T-helper 22 cell (primary cell): ENCODE measurements around the gene SSRP1.
"Not testable (repeated sequence)": the region's sequence is repeated elsewhere in the genome, so short reads cannot be mapped to it uniquely, and the experiment has no call there.

Experiments
- DNase-seq: peaks from one replicate; pipeline ENCODE4 v3.0.0-alpha.2; 2020; ENCODE audit warnings: low read depth

The SSRP1 gene

DNA sequence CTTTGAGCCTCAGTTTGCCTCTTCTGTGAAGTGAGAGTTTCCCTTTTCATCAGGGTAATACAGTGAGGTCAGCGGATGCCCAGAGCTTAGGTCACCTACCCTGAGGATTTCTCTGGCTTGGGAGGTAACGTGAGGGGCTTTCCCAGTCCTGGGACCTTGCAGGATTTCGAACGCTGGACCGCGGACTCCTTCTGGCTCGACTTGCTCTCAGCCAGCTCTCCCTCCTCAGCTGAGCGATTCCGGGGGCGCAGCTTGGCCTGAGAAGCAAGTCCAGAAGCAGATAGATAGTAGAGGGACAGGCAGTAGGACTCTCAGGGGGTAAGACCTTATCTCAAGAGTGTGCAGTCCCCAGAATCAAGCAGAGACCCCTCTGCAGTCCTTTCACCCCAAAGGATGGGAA is 34.9 kb downstream of the SSRP1 start:
- no peak for DNase-seq

DNA sequence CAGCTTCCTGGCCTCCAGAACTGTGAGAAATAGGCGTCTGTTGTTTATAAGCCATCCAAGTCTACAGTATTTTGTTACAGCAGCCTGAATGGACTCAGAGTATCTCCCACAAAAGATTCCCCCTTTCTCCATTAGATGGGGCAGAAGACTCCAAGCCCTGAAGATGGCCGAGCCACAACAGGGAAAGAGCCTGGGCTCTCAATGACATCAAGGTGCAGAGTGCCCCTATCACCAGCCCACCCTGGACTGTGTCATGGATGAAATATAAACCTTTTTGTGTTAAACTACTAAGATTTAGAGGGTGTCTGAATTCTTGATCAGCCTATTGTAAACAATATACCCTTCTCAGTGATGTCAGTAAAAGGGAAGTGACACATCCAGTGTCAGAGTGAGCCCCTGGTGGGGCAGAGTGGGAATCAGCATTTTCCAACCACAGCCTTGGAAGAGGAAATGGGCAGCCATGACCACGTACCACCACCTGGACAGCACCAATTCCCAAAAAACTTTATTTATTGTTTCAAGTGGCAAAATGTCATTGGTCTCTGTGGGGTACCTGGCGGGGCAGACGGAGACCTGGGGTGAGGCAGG is 36.4 kb downstream of the SSRP1 start:
- DNase-seq, result no peak

DNA sequence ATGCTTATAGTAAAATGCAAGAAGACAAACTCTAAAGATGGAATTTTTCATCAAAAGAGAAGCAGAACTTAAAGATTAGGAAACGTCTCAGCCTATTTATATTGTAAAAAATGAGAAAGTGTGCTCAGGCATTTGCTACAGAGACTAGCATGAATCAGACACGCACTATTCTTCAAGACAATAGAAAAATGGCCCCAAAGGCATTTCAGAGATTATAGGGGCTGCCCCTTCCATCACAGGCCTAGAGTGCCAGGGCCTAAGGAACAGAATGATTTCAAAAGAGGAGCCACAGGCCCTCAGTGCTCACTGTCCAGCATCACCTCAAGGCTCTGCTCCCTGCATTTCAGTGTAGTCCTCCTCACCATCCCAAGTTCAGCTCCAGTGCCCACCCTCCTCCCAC is 38.5 kb downstream of the SSRP1 start:
- DNase-seq, result no peak

DNA sequence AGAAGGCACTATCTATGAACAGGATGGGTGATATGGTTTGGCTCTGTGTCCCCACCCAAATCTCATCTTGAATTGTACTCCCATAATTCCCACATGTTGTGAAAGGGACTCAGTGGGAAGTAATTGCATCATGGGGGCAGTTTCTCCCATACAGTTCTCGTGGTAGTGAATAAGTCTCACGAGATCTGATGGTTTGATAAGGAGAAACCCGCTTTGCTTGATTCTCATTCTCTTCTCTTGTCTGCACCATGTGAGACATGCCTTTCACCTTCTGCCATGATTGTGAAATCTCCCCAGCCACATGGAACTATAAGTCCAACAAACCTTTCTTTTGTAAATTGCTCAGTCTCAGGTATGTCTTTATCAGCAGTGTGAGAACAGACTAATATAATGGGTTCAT is 39.5 kb downstream of the SSRP1 start:
- not testable (repeated sequence) for DNase-seq

DNA sequence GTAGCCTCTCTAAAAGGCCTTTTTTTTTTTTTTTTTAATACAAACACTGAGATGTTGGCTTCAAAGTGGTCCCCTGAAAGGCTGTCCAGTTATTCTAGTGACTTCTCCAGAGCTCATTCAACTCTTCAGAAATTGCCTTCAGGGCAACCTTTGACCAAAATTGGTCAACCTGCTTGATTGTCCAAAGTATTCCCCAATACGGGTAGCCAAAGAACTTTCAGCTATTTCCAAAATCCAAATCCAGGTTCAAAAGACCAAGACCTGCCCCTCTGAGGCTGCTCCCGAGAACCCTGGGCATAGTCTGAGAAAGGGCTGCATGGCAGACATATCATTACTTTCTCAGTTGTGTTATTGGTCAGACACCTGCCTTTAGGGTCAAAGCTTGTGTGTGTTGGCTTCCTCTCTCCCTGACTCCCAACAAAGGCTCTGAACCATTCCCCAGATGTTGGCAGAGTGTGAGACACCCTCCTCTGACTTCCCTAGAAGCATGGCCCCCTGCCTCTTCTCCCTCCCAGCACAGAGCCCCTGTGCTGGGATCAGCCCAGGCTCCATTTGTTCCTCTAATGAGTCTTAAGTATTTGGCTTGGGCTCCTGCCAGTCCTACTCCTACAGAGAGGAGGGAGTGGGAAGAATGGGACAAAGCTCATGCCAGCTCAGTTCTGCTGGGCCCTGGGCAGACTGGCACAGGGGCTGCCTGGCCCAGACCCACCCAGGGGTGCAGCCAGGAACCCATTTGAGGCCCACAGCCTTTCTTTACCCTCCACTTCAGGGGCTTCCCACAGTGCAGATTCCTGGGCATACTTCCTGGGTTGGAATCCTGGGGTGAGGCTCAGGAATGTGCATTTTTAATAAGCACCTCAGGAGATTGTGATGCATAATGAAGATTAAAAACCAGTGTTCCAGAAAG is 41.2 kb downstream of the SSRP1 start:
- DNase-seq, result no peak

DNA sequence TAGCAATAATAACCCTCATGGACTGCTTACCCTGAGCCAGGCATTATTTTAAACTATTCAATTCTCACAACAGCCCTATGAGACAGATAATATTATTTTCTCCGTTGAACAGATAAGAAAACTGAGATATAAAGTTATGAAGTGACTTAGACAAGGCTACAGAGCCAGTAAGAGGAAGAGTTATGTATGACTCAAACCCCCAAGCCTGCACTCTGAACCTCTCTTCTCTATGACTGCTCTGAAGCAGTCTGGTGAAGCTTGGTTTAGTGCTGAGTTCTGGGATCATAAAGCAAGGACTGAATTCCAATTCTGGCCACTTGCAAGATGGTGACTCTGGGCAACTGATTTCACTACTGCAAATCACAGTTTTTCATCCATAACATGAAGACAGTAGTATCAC is 45.4 kb downstream of the SSRP1 start:
- DNase-seq, result no peak

DNA sequence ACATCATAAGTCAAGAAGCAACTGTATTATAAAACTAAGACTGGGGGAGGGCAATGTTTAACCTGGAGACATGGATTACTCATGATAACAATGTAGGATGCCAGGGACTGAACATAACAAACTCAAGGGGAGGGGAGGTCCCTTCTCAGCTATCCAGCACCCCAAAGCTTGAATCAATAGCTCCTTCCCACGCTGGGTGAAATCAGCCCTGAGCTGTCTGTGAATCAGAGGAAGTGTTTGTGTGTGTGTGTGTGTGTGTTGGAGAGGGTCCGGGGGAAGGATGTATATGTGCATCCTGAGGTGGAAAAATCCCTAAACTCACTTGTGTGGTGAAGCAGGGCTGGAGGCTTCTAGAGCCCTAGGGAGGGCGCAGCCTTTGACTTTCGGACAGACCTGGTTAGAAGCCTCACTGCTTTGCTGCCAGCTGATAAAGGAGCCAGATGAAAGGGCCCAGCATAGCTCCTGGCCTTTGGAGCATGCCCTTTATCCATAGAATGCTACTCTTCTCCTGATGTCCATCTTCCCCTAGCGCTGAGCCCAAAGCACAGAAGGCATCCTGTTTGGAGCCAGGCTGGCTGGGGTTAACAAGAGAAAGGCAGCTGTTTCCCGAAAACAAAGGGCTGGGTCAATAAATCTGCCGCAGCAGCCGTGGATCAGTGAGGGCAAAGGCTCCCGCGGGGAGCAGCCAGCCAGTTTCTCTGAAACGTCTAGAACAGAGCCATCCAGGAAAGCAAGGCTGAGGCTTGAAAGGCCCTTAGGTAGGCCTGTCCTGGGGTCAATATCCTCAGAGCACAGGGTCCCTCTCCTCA is 46.7 kb downstream of the SSRP1 start:
- no peak for DNase-seq

DNA sequence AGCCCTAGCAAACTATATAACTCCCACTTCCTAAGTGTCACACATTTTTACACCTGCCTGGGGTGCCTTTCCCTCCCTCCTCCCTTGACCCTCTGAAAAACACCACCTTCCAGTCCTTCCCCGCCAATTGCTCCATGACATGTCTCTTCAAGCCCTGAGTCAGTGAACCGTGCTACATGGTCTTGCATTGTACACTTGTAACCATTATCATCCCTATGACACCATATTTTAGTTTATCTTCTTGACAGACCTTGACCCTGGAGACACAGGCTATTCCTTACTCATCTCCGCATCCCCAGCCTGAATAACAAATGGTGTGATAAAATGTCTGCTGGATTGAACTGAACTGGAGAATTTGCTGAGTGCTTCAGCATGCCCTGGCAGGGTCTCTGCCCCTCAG is 47.8 kb downstream of the SSRP1 start:
- DNase-seq, result no peak

DNA sequence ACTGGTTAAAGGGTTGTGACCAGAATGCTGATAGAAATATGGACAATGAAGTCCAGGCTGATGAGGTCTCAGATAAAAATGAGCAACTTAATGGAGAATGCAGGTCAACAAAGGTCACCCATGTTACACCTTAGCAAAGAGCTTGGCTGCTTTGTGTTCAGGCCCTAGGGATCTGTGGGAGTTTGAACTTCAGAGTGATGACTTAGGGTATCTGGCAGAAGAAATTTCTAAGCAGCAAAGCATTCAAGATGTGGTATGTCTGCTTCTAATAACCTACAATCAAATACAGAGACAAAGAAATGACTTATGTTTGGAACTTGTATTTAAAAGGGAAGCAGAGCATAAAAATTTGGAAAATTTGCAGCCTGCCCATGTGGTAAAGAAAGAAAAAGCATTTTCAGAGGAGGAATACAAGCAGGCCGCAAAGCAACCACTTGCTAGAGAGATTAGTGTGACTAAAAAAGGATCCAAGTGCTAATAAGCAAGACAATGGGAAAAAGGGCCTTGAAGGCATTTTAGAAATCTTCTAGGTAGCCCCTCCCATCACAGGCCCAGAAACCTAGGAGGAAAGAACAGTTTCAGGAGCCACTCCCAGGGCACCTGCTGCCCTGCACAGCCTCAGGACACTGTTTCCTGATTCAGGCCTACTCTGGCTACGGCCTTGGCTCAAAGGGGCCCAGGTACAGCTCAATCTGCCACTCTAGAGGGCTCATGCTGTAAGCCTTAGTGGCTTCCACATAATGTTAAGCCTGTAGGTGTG is 52.3 kb downstream of the SSRP1 start:
- DNase-seq, result no peak

DNA sequence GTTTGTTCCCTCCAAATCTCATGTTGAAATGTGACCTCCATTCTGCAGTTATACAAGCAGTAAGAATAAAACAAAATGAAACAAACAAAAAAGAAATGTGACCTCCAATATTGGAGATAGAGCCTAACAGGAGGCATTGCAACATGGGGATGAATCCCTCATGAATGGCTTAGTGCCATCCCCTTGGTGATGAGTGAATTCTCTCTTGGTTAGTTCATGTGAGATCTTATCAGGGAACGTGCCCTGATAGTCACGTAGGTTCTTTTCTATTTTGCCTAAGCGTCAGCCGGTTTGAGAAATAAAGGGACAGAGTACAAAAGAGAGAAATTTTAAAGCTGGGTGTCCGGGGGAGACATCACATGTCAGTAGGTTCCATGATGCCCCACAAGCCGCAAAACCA is 54.1 kb downstream of the SSRP1 start:
- not testable (repeated sequence) for DNase-seq

DNA sequence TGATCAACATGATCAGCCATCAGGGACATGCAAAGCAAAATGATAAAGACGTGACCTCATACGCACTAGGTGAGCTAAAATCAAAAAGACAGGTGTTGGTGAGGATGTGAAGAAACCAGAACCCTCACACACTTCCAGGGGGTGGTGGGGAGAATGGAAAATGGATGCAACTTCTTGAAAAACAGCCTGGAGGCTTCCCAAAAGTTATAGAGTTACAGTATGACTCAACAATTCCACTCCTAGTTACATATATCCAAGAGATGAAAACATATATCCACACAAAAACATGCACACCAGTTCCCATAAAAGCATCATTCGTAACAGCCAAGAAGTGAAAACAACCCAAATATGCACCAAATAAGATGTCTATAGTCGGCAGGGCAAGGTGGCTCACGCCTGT is 56.6 kb downstream of the SSRP1 start:
- no peak for DNase-seq

DNA sequence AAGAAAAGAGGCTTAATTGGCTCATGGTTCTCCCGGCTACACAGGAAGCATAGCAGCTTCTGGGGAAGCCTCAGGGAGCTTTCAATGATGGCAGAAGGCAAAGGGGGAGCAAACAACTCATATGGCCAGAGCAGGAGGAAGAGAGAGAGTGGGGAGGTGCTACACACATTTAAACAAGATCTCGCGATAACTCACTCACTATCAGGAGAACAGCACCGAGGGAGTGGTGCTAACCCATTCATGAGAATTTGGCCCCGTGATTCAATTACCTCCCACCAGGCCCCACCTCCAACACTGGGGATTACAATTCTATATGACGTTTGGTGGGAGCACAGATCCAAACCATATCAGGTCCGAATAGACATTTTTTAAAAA is 57.0 kb downstream of the SSRP1 start:
- DNase-seq, result no peak

DNA sequence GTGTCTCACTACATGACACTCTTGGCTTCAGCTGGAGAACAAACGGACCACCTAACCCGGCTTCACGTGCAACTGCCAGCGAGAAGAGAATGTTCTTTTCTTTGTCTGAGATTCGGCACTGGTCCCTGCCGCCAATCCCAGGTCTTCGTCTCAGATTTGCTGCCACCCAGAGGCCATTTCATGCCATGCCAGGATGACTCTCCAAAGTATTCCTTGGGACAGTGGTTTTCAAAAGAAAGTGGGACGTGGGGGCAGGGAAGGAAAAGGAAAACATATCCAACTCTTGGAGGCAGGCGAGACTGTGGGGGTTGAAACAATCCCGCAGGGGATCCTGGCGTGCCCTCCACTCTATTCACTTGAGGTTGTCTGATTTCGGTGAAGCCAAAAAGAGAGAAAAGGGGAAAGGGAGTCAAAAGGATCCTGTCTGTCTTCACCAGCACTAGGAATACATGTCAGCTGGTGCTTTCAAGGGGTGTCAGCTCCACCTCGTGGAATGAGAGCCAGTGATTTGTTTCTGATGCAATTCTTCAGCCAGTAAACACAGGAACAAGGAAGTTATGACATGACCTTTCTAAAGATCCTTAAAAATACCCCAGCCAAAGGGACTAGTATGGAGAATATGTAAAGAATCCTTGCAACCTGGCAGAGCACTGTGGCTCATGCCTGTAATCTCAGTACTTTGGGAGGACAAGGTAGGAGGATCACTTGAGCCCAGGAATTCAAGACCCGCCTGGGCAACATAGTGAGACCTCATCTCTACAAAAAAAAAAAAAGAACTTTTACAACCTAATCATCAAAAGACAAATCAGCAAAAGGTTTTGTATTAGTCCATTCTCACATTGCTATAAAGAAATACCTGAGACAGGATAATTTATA is 57.6 kb downstream of the SSRP1 start:
- no peak for DNase-seq

DNA sequence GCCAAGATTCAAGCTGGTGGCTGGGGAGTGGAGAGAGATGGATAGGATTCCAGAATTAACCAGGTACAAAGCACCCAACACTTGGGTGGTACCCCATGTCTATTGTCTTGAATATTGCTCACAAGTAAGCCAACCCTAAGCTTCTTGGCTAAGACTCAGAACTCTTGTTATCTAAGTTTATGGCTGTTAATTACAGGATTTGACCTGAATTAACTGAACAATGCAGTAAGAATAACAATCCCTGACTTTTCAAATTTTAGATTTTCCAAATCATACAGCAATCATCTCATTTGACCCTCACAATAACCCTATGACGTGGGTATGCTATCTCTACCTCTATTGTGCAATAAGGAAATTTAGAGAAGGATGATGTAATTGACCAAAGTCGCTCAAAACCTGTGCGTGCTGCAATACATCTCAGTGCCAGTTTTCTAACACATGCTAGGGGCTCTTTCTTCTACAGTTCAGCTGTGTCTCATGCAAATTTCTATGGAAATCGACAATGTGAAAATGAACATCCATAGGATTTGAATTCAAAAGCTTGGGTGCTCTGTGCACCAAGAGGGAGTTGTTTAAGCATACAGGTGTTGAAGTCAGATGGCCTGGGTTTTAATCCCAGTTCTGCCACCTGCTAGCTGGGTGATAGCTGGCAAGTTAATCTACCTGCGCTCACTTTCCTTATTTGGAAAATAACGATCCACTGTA is 58.6 kb downstream of the SSRP1 start:
- no peak for DNase-seq

DNA sequence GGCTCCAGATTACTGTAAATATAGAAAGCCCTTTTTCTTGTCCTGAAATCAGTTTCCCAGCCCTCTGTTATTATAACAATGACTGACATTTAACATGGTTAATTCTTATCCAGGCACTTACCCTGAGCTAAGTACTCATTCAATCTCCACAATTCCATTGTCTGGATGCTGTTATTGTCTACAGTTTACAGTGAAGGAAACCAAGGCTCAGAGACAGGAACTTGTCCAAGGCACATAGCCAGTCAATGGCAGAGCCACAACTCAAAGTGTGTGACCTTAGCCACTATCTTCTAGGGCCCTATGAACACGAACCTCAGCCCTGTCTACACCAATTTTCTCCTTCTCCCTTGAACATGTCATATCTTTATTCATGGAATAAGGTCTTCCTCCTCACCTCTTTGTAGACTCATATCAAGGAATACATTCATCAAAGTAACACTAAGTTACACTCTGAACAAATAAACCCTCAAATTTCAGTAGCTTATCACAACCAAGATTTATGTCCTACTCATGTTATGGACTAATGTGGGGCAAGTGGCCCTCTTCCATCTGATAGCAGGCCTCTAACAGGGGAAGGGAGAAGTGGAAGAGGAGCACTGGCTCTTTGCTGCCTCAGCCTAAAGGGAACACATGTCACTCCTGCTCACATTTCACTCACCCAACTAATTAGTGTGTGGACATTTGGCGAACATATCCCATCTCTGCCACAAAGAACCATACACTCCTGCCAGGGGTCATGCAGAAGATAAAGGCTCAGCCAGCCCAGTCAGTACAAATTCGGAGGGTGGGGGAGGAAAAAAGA is 59.3 kb downstream of the SSRP1 start:
- no peak for DNase-seq
